ENCODE measurements around the gene TTPAL.

DNA sequence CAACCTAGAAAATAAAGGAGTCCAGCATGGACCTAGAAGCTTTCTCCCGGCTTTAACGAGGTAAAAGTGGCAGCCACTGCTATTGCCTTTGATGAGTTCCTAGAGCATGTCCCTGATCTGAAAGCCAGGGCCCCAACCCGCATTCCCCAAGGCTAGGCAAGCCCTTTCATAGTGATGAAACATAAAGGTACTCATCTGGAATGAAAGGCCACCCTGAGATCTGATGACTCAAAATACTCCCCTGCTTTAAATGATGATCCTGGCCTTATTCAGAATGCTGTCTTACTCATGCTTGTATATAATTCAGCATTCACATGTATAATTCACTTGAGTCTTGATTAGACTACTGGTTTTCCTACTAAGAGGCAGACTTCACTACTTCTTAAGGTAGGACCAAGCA is 21.3 kb downstream of the TTPAL start:
- TF ChIP-seq IRF1 (CRISPR knock-in tag; IDR thresholded peaks at IDR 0.05), result no peak
- TF ChIP-seq, protein P1, sequence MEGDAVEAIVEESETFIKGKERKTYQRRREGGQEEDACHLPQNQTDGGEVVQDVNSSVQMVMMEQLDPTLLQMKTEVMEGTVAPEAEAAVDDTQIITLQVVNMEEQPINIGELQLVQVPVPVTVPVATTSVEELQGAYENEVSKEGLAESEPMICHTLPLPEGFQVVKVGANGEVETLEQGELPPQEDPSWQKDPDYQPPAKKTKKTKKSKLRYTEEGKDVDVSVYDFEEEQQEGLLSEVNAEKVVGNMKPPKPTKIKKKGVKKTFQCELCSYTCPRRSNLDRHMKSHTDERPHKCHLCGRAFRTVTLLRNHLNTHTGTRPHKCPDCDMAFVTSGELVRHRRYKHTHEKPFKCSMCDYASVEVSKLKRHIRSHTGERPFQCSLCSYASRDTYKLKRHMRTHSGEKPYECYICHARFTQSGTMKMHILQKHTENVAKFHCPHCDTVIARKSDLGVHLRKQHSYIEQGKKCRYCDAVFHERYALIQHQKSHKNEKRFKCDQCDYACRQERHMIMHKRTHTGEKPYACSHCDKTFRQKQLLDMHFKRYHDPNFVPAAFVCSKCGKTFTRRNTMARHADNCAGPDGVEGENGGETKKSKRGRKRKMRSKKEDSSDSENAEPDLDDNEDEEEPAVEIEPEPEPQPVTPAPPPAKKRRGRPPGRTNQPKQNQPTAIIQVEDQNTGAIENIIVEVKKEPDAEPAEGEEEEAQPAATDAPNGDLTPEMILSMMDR (IDR thresholded peaks at IDR 0.05), result no peak
- TF ChIP-seq, protein P2, sequence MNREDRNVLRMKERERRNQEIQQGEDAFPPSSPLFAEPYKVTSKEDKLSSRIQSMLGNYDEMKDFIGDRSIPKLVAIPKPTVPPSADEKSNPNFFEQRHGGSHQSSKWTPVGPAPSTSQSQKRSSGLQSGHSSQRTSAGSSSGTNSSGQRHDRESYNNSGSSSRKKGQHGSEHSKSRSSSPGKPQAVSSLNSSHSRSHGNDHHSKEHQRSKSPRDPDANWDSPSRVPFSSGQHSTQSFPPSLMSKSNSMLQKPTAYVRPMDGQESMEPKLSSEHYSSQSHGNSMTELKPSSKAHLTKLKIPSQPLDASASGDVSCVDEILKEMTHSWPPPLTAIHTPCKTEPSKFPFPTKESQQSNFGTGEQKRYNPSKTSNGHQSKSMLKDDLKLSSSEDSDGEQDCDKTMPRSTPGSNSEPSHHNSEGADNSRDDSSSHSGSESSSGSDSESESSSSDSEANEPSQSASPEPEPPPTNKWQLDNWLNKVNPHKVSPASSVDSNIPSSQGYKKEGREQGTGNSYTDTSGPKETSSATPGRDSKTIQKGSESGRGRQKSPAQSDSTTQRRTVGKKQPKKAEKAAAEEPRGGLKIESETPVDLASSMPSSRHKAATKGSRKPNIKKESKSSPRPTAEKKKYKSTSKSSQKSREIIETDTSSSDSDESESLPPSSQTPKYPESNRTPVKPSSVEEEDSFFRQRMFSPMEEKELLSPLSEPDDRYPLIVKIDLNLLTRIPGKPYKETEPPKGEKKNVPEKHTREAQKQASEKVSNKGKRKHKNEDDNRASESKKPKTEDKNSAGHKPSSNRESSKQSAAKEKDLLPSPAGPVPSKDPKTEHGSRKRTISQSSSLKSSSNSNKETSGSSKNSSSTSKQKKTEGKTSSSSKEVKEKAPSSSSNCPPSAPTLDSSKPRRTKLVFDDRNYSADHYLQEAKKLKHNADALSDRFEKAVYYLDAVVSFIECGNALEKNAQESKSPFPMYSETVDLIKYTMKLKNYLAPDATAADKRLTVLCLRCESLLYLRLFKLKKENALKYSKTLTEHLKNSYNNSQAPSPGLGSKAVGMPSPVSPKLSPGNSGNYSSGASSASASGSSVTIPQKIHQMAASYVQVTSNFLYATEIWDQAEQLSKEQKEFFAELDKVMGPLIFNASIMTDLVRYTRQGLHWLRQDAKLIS (CRISPR knock-in tag; IDR thresholded peaks at IDR 0.05; ENCODE audit: borderline replicate concordance), result no peak
